Measurements from ENCODE around the gene PRR23A.

The PRR23A gene

DNA sequence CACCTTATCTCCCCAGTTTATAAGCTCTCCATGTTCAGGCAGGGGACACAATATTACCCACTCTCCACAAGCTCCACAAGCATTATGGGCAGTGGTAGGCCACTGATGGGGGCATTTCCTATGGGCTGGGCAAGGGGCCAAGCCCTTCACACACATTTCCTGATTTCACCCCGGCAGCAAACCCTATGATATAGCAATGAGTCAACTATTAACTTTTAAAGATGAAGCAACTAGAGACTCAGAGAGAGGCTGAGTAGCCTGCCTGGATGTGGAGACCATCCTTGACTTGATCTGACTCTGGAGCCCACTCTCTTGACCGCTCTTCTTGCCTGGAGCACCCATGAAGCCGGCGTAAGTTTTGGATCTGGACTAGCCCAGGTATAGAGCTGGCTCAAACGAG, 31.6 kb downstream of the PRR23A start:
- no peak for DNase-seq (ENCODE audit: low read depth in 1 of 2, low spot score in 1 of 2)

DNA sequence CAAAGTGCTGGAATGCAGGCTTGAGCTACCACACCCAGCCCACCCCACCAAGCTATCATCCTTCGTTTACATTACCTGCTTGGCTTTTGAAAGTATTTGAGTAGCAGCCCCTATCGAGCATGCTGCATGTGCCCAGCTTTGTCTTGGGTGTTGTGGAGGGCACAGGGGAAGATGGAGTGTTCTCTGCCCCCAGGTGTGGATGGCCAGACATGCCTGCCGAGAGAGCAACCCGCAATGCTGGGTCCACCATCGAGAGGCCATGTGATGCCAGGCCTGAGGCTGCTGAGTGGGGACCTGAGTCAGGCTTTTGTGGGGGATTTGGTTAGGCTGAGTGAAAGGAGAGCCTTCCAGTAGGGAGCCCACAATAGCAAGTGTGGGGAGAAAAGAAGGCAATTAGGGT, 33.1 kb downstream of the PRR23A start:
- DNase-seq (ENCODE audit: low read depth in 1 of 2, low spot score in 1 of 2), result no peak

DNA sequence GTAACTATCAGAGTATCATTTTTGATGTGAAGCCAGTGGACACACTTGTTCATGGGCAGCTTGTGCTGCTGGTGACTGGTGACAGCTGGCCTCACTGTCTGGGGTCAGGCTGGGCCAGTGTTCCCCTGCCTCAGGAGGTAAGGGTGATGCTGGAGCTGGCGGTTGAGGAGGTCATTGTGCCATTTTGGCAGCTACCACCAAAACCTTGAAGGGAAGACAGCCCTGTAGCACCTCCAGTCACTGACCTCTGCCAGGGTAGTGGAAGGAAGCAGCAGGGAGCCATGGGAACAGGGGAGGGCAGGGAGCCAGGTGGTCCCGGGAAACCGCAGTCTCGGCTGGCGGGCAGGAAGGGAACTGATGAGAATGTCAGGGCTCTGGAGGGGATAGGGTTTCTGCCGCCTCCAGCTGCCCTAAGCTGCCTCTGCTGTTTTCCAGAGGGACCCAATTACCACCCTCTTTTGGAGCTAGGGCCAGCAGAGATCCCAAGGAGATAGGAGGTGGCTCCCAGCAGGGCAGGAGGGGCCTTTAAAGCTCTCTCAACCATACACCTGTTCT, 34.2 kb downstream of the PRR23A start:
- DNase-seq (ENCODE audit: low read depth in 1 of 2, low spot score in 1 of 2), result no peak

DNA sequence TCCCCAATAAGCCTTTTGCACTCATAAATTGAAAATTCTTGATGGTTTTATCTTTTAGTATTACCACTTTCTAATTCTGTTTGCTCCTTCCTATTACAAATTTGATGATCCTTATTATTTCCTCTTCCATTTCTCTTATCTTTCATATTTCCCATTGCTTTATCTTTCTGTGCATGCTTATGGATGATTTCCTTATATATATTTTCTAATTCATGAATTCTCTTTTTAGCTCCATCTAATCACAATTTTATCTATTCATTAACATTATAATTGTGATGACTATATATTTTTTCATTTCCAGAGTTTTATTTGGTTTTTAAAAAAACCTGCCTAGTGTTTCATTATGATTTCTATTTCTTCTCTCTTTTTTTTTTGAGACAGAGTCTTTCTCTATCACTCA, 41.1 kb downstream of the PRR23A start:
- DNase-seq (ENCODE audit: low read depth in 1 of 2, low spot score in 1 of 2), result no peak

DNA sequence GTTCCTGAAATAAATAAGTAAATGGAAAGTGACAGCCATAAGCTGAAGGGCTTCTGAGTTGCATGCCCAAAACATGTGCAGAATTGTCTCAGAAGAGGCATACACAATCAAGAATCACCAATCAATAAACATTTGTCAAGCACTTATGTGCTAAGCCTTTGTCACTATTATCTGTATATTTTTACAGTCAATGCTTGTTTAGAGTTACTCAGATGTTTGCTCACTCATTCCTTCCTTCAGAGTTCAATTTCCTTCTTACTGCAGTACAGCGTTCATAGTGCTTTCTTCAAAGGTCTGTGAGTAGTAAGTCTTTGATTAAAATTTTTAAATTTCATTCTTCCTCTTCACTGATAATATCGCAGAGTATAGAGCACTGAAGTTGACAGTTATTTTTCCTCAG, 41.8 kb downstream of the PRR23A start:
- DNase-seq (ENCODE audit: low read depth in 1 of 2, low spot score in 1 of 2), result no peak

DNA sequence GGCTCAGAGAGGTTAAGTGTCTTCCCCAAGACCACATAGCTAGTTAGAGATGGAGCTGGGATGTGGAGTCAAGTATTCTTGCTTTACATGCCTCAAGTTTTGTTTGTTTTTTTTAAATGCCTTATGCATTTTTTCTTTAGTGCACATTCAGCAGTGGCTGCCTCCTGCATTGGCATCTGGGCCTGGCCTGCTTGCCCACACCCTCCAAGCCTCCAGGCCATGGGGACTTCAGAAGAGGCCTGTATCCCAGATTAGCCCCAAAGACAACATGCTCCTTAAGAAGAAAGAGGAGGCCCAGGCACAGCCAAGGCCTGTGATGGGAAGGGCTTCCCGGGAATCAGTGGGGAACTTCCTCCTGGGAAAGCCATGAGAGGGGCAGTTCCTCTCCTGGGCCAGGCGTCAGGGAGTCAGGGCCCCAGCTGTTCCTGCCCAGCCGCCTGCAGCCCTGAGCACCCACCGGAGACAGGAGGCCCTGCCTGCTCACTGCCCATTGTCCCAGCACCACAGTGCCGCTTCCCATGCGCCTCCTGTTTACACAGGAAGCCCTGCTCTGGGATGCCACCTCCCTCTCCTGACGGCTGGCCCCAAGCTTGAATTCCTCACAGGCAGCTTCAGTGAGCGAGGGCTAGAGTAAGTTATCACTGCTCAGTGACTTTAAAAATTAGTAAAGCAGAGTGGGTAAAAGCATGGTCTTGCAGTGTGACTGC, 43.1 kb downstream of the PRR23A start:
- DNase-seq (ENCODE audit: low read depth in 1 of 2, low spot score in 1 of 2), result no peak

DNA sequence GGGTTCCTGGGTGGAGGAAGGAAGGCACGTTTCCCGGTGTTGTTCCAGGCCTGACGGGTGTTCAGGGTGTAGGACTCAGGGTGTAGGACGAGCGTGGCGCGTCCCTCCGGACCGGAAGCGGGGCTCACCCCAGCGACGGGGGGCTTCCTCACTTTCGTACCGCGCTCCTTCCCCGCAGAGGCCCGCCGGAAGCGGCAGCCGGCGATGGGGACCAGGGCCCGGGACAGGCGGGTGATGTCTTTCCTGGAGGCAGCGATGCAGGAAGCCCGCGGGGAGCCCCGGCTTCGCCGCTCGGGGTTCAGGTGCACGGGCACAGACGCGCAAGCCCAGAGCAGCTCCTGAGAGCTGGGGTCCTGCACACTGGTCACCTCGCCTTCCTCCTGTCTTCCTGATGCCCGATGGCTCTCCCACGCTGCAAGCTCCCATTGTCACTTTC, 45.6 kb downstream of the PRR23A start:
- DNase-seq (ENCODE audit: low read depth in 1 of 2, low spot score in 1 of 2), result no peak

Data from stimulated activated CD4-positive, alpha-beta T cell treated with anti-CD3 and anti-CD28 coated beads, Interleukin-15, amount 100 ng/mL, for 1 hour (primary cell).